Peyer's patch (tissue), 4 donors: ENCODE measurements around the gene TTYH1. TPM values are rescaled to one million over a fixed set of nuclear protein-coding genes. Genes with fewer than 3 reads are reported as not detected.

Experiments used
- DNase-seq, 3 donors: peaks; one replicate each; pipeline ENCODE4 v3.0.0-alpha.2; 2017 to 2019
- H3K27ac ChIP-seq, 4 donors: fragments of 200-600 bp; sonication (generic); one replicate each; pipeline ENCODE4 v1.5.1; 2016 to 2019
- H3K27me3 ChIP-seq, 2 donors: fragments of 200-600 bp; sonication (generic); one replicate each; pipeline ENCODE4 v1.5.1; 2019
- H3K36me3 ChIP-seq, 3 donors: fragments of 200-600 bp; sonication (generic); one replicate each; pipeline ENCODE4 v1.5.1; 2016 to 2019
- H3K4me1 ChIP-seq, 4 donors: fragments of 200-600 bp; sonication (generic); one replicate each; pipeline ENCODE4 v1.5.1; 2016 to 2019
- H3K4me3 ChIP-seq, 4 donors: fragments of 200-600 bp; sonication (generic); 1 replicate in 3 of 4; 2 replicates in 1 of 4; pipeline ENCODE4 v1.5.1; 2016 to 2019; ENCODE audit warnings: mild to moderate bottlenecking in 1 of 4
- H3K9me3 ChIP-seq, 4 donors: fragments of 200-600 bp; sonication (generic); one replicate each; pipeline ENCODE4 v1.5.1; 2016 to 2019; ENCODE audit warnings: mild to moderate bottlenecking in 1 of 4
- POLR2A ChIP-seq, 2 donors: fragments of 450-650 bp; IDR thresholded peaks; one replicate each; pipeline ENCODE4 v1.5.1; 2017; ENCODE audit warnings: antibody characterized with exemption in 2 of 2, mild to moderate bottlenecking in 2 of 2, moderate library complexity in 2 of 2
- total RNA-seq, 4 donors: library from RNA; depleted of rRNA; stranded (reverse); fragments of >200 nt; gene quantifications; one replicate each; pipeline ENCODE4 v1.1.0, GENCODE V29; 2016
- TF ChIP-seq, protein P1 (sequence below), 6 experiments: fragments of 450-650 bp in 4 of 6; fragments of 200-600 bp in 2 of 6; sonication (generic) in 1 of 6; IDR thresholded peaks; one replicate each; pipeline ENCODE4 v1.5.1; 2017 to 2019; ENCODE audit warnings: antibody characterized with exemption in 6 of 6, mild to moderate bottlenecking in 3 of 6, moderate library complexity in 1 of 6

Gene TTYH1
- total RNA-seq, 4 donors from 2014 or later, result 0.35 TPM; not detected in 3

DNA sequence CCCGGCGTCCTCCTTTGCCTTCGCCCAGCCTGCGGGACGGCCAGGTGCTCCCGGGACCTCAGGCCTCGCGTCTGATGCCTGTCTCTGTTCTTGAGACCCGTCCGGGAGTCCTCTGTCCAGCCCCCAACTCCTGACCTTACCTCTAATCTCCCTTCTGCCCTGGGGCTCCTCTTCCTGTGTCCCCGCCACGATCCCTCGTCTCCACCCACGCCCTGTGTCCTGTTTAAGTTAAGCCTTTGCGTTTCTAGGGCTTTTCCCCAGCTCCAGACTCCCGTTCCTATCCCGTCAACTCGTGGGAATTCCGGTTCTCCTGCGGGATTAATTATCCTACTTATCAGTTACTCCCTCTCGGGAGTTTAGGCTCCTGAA, 34.4 kb downstream of the TTYH1 start:
- peaks cover 0 to 54% (median 4%) of the 10 kb centered on the region in 3 donors for H3K36me3 ChIP-seq
- H3K9me3 ChIP-seq, result no peaks in the 10 kb centered on the region
- H3K4me3 ChIP-seq, result peak overlapping the region; percentile 69 to 85 (median 85)
- no peaks in the 10 kb centered on the region for H3K27me3 ChIP-seq
- H3K27ac ChIP-seq, result peak overlapping the region; percentile 94 to 98 (median 96)
- no peak for DNase-seq
- H3K4me1 ChIP-seq, result peaks cover 13 to 56% (median 18%) of the 10 kb centered on the region in 4 donors
- TF ChIP-seq POLR2A (IDR thresholded peaks at IDR 0.05), result no peak
- TF ChIP-seq, protein P1, sequence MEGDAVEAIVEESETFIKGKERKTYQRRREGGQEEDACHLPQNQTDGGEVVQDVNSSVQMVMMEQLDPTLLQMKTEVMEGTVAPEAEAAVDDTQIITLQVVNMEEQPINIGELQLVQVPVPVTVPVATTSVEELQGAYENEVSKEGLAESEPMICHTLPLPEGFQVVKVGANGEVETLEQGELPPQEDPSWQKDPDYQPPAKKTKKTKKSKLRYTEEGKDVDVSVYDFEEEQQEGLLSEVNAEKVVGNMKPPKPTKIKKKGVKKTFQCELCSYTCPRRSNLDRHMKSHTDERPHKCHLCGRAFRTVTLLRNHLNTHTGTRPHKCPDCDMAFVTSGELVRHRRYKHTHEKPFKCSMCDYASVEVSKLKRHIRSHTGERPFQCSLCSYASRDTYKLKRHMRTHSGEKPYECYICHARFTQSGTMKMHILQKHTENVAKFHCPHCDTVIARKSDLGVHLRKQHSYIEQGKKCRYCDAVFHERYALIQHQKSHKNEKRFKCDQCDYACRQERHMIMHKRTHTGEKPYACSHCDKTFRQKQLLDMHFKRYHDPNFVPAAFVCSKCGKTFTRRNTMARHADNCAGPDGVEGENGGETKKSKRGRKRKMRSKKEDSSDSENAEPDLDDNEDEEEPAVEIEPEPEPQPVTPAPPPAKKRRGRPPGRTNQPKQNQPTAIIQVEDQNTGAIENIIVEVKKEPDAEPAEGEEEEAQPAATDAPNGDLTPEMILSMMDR (IDR thresholded peaks at IDR 0.05), result no peak

DNA sequence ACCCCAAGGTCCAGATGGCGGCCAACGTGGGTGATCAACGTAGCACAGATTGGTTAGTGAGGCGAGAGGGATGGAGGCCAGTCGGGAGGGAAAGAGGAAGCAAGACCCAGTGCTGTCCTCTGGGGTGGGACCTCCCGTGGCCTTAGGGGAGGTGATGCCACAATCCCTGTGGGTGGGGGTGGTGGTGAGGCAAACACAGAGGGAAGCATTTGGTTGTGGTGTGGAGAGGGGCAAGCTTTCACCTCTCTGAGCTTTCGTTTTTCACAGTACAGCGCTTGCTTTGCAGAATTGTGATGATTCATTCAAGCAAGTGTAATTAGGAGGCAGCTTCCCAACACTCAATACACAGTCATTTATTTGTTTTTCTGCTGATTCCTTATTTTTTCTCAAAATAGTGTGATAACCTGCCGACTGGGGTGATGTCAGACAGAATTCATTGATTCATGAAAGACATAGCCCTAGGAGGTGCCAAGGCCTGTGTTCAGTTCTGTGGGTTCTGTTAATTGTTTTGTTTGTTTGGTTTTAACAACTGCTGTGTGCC, 36.1 kb downstream of the TTYH1 start:
- Histone ChIP-seq H3K27me3 (no peaks in the 10 kb centered on the region), H3K36me3 (peaks cover 0 to 58% (median 4%) of the 10 kb centered on the region in 3 donors), H3K9me3 (no peaks in the 10 kb centered on the region), H3K4me3 (peak overlapping the region in 1 of 4 donors; percentile 85), H3K4me1 (peaks cover 10 to 41% (median 17%) of the 10 kb centered on the region in 4 donors), H3K27ac (no peak overlapping the region)
- TF ChIP-seq, protein P1 (IDR thresholded peaks at IDR 0.05), result no peak
- no peak for TF ChIP-seq POLR2A (IDR thresholded peaks at IDR 0.05)
- DNase-seq, result peak in 1 of 3 donors; percentile 42

DNA sequence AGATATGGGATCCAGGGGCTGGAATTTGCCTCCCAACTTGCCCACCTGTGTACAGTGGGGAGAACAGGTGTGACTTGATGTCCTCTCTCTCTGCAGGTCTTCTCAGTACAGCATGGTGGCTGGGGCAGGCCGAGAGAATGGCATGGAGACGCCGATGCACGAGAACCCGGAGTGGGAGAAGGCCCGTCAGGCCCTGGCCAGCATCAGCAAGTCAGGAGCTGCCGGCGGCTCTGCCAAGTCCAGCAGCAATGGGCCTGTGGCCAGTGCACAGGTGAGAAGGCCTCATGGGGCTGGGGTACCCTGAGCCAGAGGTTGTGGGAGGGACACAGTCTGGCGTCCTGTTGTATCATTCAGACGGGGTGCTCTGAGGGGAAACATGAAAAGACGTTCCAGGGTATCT, 36.7 kb downstream of the TTYH1 start:
- Histone ChIP-seq H3K27me3 (no peaks in the 10 kb centered on the region), H3K27ac (no peak overlapping the region), H3K4me3 (no peak overlapping the region), H3K36me3 (peaks cover 0 to 63% (median 4%) of the 10 kb centered on the region in 3 donors), H3K4me1 (peaks cover 10 to 35% (median 17%) of the 10 kb centered on the region in 4 donors), H3K9me3 (no peaks in the 10 kb centered on the region)
- TF ChIP-seq, protein P1 (IDR thresholded peaks at IDR 0.05), result no peak
- TF ChIP-seq POLR2A (IDR thresholded peaks at IDR 0.05), result no peak
- no peak for DNase-seq

DNA sequence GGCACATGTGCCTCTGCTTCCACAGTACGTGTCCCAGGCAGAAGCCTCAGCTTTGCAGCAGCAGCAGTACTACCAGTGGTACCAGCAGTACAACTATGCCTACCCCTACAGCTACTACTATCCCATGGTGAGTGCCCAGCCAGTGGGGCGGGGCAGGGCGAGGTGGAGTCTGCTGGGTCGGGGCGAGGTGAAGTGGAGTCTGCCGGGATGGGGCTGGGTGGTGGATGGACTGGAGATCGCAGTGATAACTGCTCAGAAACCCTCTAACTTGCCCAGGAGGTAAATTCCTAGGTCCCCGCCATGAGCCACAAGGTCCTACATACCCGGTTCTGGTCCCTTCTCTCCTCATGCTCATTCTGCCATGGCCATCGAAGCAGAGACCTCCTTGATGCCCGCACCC, 37.4 kb downstream of the TTYH1 start:
- Histone ChIP-seq H3K27ac (no peak overlapping the region), H3K4me1 (peaks cover 8 to 29% (median 13%) of the 10 kb centered on the region in 4 donors), H3K36me3 (peaks cover 0 to 69% (median 4%) of the 10 kb centered on the region in 3 donors), H3K4me3 (no peak overlapping the region), H3K27me3 (no peaks in the 10 kb centered on the region), H3K9me3 (no peaks in the 10 kb centered on the region)
- no peak for TF ChIP-seq POLR2A (IDR thresholded peaks at IDR 0.05)
- TF ChIP-seq, protein P1 (IDR thresholded peaks at IDR 0.05), result no peak
- DNase-seq, result no peak

DNA sequence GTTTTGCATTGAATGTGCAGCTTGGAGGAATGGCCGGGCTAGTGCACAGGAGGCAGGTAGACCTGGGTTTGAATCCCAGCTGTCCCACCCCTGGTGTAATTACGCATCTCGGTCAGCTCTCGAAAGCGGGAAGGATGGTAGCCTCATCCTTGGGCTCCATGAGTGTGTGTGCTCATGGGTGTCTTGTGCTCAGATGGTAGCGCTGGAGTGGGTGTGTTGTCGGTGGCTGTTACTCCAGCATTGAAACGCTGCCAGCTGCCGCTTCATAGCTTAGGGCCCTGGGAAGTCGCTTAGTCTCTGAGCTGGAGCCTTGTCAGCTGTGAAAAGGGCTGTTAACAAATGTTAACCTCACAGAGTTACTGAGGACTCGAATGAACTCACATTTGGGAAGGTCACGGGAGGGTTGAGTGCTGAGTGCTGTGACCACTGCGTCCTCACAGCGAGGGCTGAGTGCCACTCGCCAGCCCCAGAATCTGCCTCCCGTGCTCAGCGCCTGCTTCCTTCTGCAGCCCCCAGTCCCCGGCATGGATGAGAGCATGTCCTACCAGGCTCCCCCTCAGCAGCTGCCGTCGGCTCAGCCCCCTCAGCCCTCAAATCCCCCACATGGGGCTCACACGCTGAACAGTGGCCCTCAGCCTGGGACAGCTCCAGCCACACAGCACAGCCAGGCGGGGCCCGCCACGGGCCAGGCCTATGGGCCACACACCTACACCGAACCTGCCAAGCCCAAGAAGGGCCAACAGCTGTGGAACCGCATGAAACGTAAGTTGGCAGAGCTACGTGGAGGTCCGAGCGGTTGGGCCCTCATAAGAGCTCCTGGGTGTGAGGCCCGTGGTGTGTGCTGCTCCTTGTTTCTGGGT, 38.9 kb downstream of the TTYH1 start:
- DNase-seq, result no peak
- TF ChIP-seq, protein P1 (IDR thresholded peaks at IDR 0.05), result no peak
- no peak for TF ChIP-seq POLR2A (IDR thresholded peaks at IDR 0.05)
- H3K27me3 ChIP-seq, result no peaks in the 10 kb centered on the region
- peaks cover 7 to 28% (median 12%) of the 10 kb centered on the region in 4 donors for H3K4me1 ChIP-seq
- H3K36me3 ChIP-seq, result peaks cover 0 to 84% (median 10%) of the 10 kb centered on the region in 3 donors
- H3K27ac ChIP-seq, result no peak overlapping the region
- H3K4me3 ChIP-seq, result no peak overlapping the region
- no peaks in the 10 kb centered on the region for H3K9me3 ChIP-seq
